ENCODE measurements around the gene PPARG. TPM values are rescaled to one million over a fixed set of nuclear protein-coding genes. Genes with fewer than 3 reads are reported as not detected.

PPARG gene
- total RNA-seq, 1 donor from 2014 or later = 4.4 TPM

GRCh38 chr3:12372741-12373280, 83.9 kb downstream of the PPARG start:
- no peak overlapping the region for H3K27ac Mint-ChIP-seq (ENCODE audit: unreplicated experiment)
- H3K36me3 Mint-ChIP-seq (ENCODE audit: unreplicated experiment) = no peaks in the 10 kb centered on the region
- no peak overlapping the region for H3K4me3 Mint-ChIP-seq (ENCODE audit: unreplicated experiment)
- no peak for TF ChIP-seq CTCF (IDR thresholded peaks at IDR 0.05)
- H3K27me3 Mint-ChIP-seq (ENCODE audit: unreplicated experiment) = peaks cover 37% of the 10 kb centered on the region
- no peak for DNase-seq (ENCODE audit: extremely low spot score, unreplicated experiment)
- no peaks in the 10 kb centered on the region for H3K9me3 Mint-ChIP-seq (ENCODE audit: unreplicated experiment)
- H3K4me1 Mint-ChIP-seq (ENCODE audit: unreplicated experiment) = no peaks in the 10 kb centered on the region

- Mint-ChIP-seq H3K27me3 (ENCODE audit: unreplicated experiment) (peaks cover 42% of the 10 kb centered on the region), H3K27ac (ENCODE audit: unreplicated experiment) (no peak overlapping the region), H3K4me1 (ENCODE audit: unreplicated experiment) (no peaks in the 10 kb centered on the region), H3K9me3 (ENCODE audit: unreplicated experiment) (no peaks in the 10 kb centered on the region), H3K36me3 (ENCODE audit: unreplicated experiment) (no peaks in the 10 kb centered on the region), H3K4me3 (ENCODE audit: unreplicated experiment) (no peak overlapping the region)
- DNase-seq (ENCODE audit: extremely low spot score, unreplicated experiment) = no peak
- TF ChIP-seq CTCF (IDR thresholded peaks at IDR 0.05) = no peak
Observed at GRCh38 chr3:12375572-12375971, 86.7 kb downstream of the PPARG start.

- Mint-ChIP-seq H3K4me3 (ENCODE audit: unreplicated experiment) (no peak overlapping the region), H3K9me3 (ENCODE audit: unreplicated experiment) (no peaks in the 10 kb centered on the region), H3K27ac (ENCODE audit: unreplicated experiment) (no peak overlapping the region), H3K36me3 (ENCODE audit: unreplicated experiment) (no peaks in the 10 kb centered on the region), H3K27me3 (ENCODE audit: unreplicated experiment) (peaks cover 23% of the 10 kb centered on the region), H3K4me1 (ENCODE audit: unreplicated experiment) (no peaks in the 10 kb centered on the region)
- no peak for TF ChIP-seq CTCF (IDR thresholded peaks at IDR 0.05)
- no peak for DNase-seq (ENCODE audit: extremely low spot score, unreplicated experiment)
Observed at GRCh38 chr3:12379640-12380429, 91.0 kb downstream of the PPARG start.

- TF ChIP-seq CTCF (IDR thresholded peaks at IDR 0.05) = no peak
- no peaks in the 10 kb centered on the region for H3K9me3 Mint-ChIP-seq (ENCODE audit: unreplicated experiment)
- peaks cover 23% of the 10 kb centered on the region for H3K27me3 Mint-ChIP-seq (ENCODE audit: unreplicated experiment)
- H3K27ac Mint-ChIP-seq (ENCODE audit: unreplicated experiment) = no peak overlapping the region
- no peak overlapping the region for H3K4me3 Mint-ChIP-seq (ENCODE audit: unreplicated experiment)
- no peak for DNase-seq (ENCODE audit: extremely low spot score, unreplicated experiment)
- no peaks in the 10 kb centered on the region for H3K4me1 Mint-ChIP-seq (ENCODE audit: unreplicated experiment)
- H3K36me3 Mint-ChIP-seq (ENCODE audit: unreplicated experiment) = no peaks in the 10 kb centered on the region
Observed at GRCh38 chr3:12380461-12380860, 91.6 kb downstream of the PPARG start.

GRCh38 chr3:12381199-12381598, 92.3 kb downstream of the PPARG start:
- Mint-ChIP-seq H3K36me3 (ENCODE audit: unreplicated experiment) (no peaks in the 10 kb centered on the region), H3K27ac (ENCODE audit: unreplicated experiment) (no peak overlapping the region), H3K9me3 (ENCODE audit: unreplicated experiment) (no peaks in the 10 kb centered on the region), H3K4me3 (ENCODE audit: unreplicated experiment) (no peak overlapping the region), H3K4me1 (ENCODE audit: unreplicated experiment) (no peaks in the 10 kb centered on the region), H3K27me3 (ENCODE audit: unreplicated experiment) (peaks cover 29% of the 10 kb centered on the region)
- DNase-seq (ENCODE audit: extremely low spot score, unreplicated experiment) = no peak
- no peak for TF ChIP-seq CTCF (IDR thresholded peaks at IDR 0.05)

All from osteocyte (in vitro differentiated cells).